IMR-90 (cell line): ENCODE data around the gene CEL. TPM values are rescaled to one million over a fixed set of nuclear protein-coding genes. Genes with fewer than 3 reads are reported as not detected.
A peak's percentile ranks its signal among the peaks of the same experiment; 100 is the strongest.

Source experiments
- ATAC-seq: fragments of 200-7000 bp; cut with Tn5 transposase; 2 replicates; pipeline ENCODE4 v1.9.1; 2020; ENCODE audit warnings: low read depth, mild to moderate bottlenecking, moderate library complexity
- BruUV-seq: library from RNA; stranded (reverse); fragments of 400-500 nt; replicated peaks from 2 replicates; lab custom pipeline; 2021; lab: Mats Ljungman, UMichigan
- CTCF ChIA-PET: fragments of 300-600 bp; formaldehyde crosslinking; extraction: SDS; loops from one replicate; lab custom pipeline; 2021; ENCODE audit warnings: antibody characterized with exemption; lab: Yijun Ruan, JAX
- POLR2A ChIA-PET: fragments of 300-600 bp; sonication (Branson Sonifier 250); formaldehyde crosslinking; loops from one replicate; lab custom pipeline; 2022; ENCODE audit warnings: antibody characterized with exemption; ENCODE audit not compliant: unreplicated experiment; lab: Charles Lee
- DNase-seq: peaks from one replicate; pipeline ENCODE4 v3.0.0; 2013
- H2AFZ ChIP-seq: replicated peaks from 2 replicates; pipeline ENCODE3; 2013; ENCODE audit warnings: low read length, mild to moderate bottlenecking; ENCODE audit not compliant: poor library complexity
- H2AK5ac ChIP-seq: 2 replicates; pipeline ENCODE4 v1.6.1; 2013; ENCODE audit warnings: low read depth, low read length, inconsistent platforms
- H2AK9ac ChIP-seq: replicated peaks from 2 replicates; pipeline ENCODE3; 2013; ENCODE audit warnings: mild to moderate bottlenecking, low read depth, low read length, moderate library complexity; ENCODE audit not compliant: poor library complexity
- H2BK120ac ChIP-seq: 2 replicates; pipeline ENCODE4 v1.6.1; 2013; ENCODE audit warnings: low read depth, low read length, inconsistent platforms
- H2BK15ac ChIP-seq: 3 replicates; pipeline ENCODE4 v1.6.1; 2013; ENCODE audit warnings: low read depth, low read length, inconsistent platforms
- H2BK20ac ChIP-seq: 2 replicates; pipeline ENCODE4 v1.6.1; 2013; ENCODE audit warnings: low read depth, mild to moderate bottlenecking, inconsistent platforms, low read length, moderate library complexity
- H2BK5ac ChIP-seq: 2 replicates; pipeline ENCODE4 v1.6.1; 2013; ENCODE audit warnings: mild to moderate bottlenecking, low read depth, low read length, inconsistent platforms; ENCODE audit not compliant: poor library complexity, severe bottlenecking
- H3K14ac ChIP-seq: replicated peaks from 2 replicates; pipeline ENCODE4 v1.6.1; 2013; ENCODE audit warnings: low read depth, low read length, inconsistent platforms
- H3K18ac ChIP-seq: 2 replicates; pipeline ENCODE4 v1.6.1; 2013; ENCODE audit warnings: low read depth, low read length, control low read depth
- H3K23ac ChIP-seq: 2 replicates; pipeline ENCODE4 v1.6.1; 2013; ENCODE audit warnings: low read depth, low read length, inconsistent platforms
- H3K27ac ChIP-seq: 2 replicates; pipeline ENCODE4 v1.5.1; 2013; ENCODE audit warnings: mild to moderate bottlenecking, control low read depth, low read length; ENCODE audit not compliant: insufficient read depth
- H3K27me3 ChIP-seq: 2 replicates; pipeline ENCODE4 v1.6.1; 2013; ENCODE audit warnings: low read length; ENCODE audit not compliant: control insufficient read depth, insufficient read depth
- H3K36me3 ChIP-seq: 2 replicates; pipeline ENCODE4 v1.6.1; 2013; ENCODE audit warnings: low read length, mixed read lengths; ENCODE audit not compliant: control insufficient read depth, insufficient read depth
- H3K4ac ChIP-seq: 2 replicates; pipeline ENCODE4 v1.6.1; 2013; ENCODE audit warnings: low read depth, low read length, inconsistent platforms
- H3K4me1 ChIP-seq: 2 replicates; pipeline ENCODE4 v1.6.1; 2013; ENCODE audit warnings: low read length, mixed read lengths; ENCODE audit not compliant: control insufficient read depth, insufficient read depth
- H3K4me2 ChIP-seq: 2 replicates; pipeline ENCODE4 v1.6.1; 2013; ENCODE audit warnings: low read depth, mild to moderate bottlenecking, control low read depth, low read length, moderate library complexity
- H3K4me3 ChIP-seq: 2 replicates; pipeline ENCODE4 v1.5.1; 2013; ENCODE audit warnings: low read depth, mild to moderate bottlenecking, control low read depth, low read length, moderate library complexity; ENCODE audit not compliant: insufficient read depth
- H3K56ac ChIP-seq: 2 replicates; pipeline ENCODE4 v1.6.1; 2013; ENCODE audit warnings: low read length, inconsistent platforms; ENCODE audit not compliant: insufficient read depth; ENCODE audit errors: extremely low read depth
- H3K79me1 ChIP-seq, 2 experiments: 2 replicates each; pipeline ENCODE4 v1.6.1; 2013; ENCODE audit warnings: low read length in 2 of 2, inconsistent platforms in 1 of 2, low read depth in 1 of 2
- H3K9ac ChIP-seq: 2 replicates; pipeline ENCODE4 v1.6.1; 2013; ENCODE audit warnings: low read depth, low read length, control low read depth
- H3K9me1 ChIP-seq: 2 replicates; pipeline ENCODE4 v1.6.1; 2013; ENCODE audit warnings: low read length, inconsistent platforms; ENCODE audit not compliant: insufficient read depth
- H3K9me3 ChIP-seq: 2 replicates; pipeline ENCODE4 v1.6.1; 2013; ENCODE audit warnings: low read length; ENCODE audit not compliant: control insufficient read depth, insufficient read depth
- H4K20me1 ChIP-seq: 2 replicates; pipeline ENCODE4 v1.6.1; 2013; ENCODE audit warnings: low read length, inconsistent platforms; ENCODE audit not compliant: insufficient read depth
- H4K5ac ChIP-seq: 2 replicates; pipeline ENCODE4 v1.6.1; 2013; ENCODE audit warnings: mild to moderate bottlenecking, low read depth, low read length, control low read depth
- H4K8ac ChIP-seq, 2 experiments: 2 replicates each; pipeline ENCODE4 v1.6.1; 2013; ENCODE audit warnings: low read depth in 2 of 2, low read length in 2 of 2, control low read depth in 1 of 2, inconsistent platforms in 1 of 2
- H4K91ac ChIP-seq: 2 replicates; pipeline ENCODE4 v1.6.1; 2013; ENCODE audit warnings: low read depth, low read length, inconsistent platforms; ENCODE audit not compliant: insufficient read depth
- BHLHE40 ChIP-seq: fragments of 150-350 bp; IDR thresholded peaks from 2 replicates; pipeline ENCODE4 v1.6.1; 2016; ENCODE audit warnings: mild to moderate bottlenecking, low read depth, low read length
- CHD1 ChIP-seq: IDR thresholded peaks from 2 replicates; pipeline ENCODE4 v1.6.1; 2012; ENCODE audit warnings: low read depth, low read length, improper control_type of control experiment
- MAFK ChIP-seq: IDR thresholded peaks from 2 replicates; pipeline ENCODE4 v1.6.1; 2012; ENCODE audit warnings: low read depth, low read length, improper control_type of control experiment
- POLR2A ChIP-seq: IDR thresholded peaks from 2 replicates; pipeline ENCODE4 v1.6.1; 2012; ENCODE audit warnings: mild to moderate bottlenecking, low read depth, low read length
- RCOR1 ChIP-seq: IDR thresholded peaks from 2 replicates; pipeline ENCODE4 v1.6.1; 2012; ENCODE audit warnings: mild to moderate bottlenecking, low read length, improper control_type of control experiment; ENCODE audit not compliant: insufficient replicate concordance
- SMC3 ChIP-seq: fragments of 150-350 bp; IDR thresholded peaks from 2 replicates; pipeline ENCODE4 v1.6.1; 2016; ENCODE audit warnings: low read depth, mild to moderate bottlenecking, antibody characterized with exemption, low read length, moderate library complexity
- WGBS, 2 experiments: methylation state at CpG; one replicate each; pipeline versions ENCODE4 v1.1.5 to v1.1.7; 2013; ENCODE audit warnings: missing lambda C conversion rate in 2 of 2; ENCODE audit not compliant: insufficient read length in 1 of 2; ENCODE audit errors: extremely low coverage in 2 of 2; 5-methylcytosine and 5-hydroxymethylcytosine counted together
- dilution Hi-C: fragments of 300-500 bp; cut with HindIII; formaldehyde crosslinking; loops from one replicate; pipeline ENCODE4 v1.14.3; 2018; ENCODE audit warnings: low sequenced_read_pairs; ENCODE audit not compliant: unreplicated experiment
- in situ Hi-C: fragments of 300-500 bp; cut with MboI; formaldehyde crosslinking; loops from 3 replicates; pipeline ENCODE4 v1.14.3; 2019; ENCODE audit warnings: low sequenced_read_pairs, inconsistent platforms, mixed read lengths
- intact Hi-C: fragments of 100-400 bp; cut with micrococcal nuclease; formaldehyde crosslinking; loops from 2 replicates; pipeline ENCODE4 v1.10.0; 2022
- polyA plus RNA-seq, 3 experiments: library from polyadenylated mRNA; depleted of rRNA; stranded (reverse); fragments of >200 nt; gene quantifications; 2 replicates each; pipeline ENCODE4 v1.2.3, GENCODE V29; 2012; ENCODE audit warnings: low replicate concordance in 1 of 3
- total RNA-seq: library from RNA; depleted of rRNA; stranded (reverse); fragments of >200 nt; gene quantifications from 2 replicates; pipeline ENCODE4 v1.2.3, GENCODE V29; 2012

The CEL gene
- total and polyA plus RNA-seq, 2 of the 4 experiments (the other 2 are of a cell fraction): under 0.01 to 0.75 TPM

GRCh38 chr9:133074111-133074651, 12.4 kb downstream of the CEL start:
- H2AFZ ChIP-seq: no peak overlapping the region
- H3K4ac ChIP-seq: no peak overlapping the region
- peak overlapping the region; percentile 48; the same call in 1 of the 2 replicates for H2AK5ac ChIP-seq
- H2BK20ac ChIP-seq: no peak overlapping the region
- no peak overlapping the region for H3K27ac ChIP-seq
- no peak overlapping the region for H3K4me2 ChIP-seq
- no peak overlapping the region for H3K56ac ChIP-seq
- no peaks in the 10 kb centered on the region for H3K9me3 ChIP-seq
- H2BK5ac ChIP-seq: no peak overlapping the region
- dilution Hi-C loops: no loop called here
- H3K27me3 ChIP-seq: peaks cover 11% of the 10 kb centered on the region
- H3K4me1 ChIP-seq: peaks cover 7% of the 10 kb centered on the region
- no peak overlapping the region for H3K4me3 ChIP-seq
- no peak overlapping the region for H4K8ac ChIP-seq
- ChIA-PET POLR2A (no interaction called here), CTCF (interaction anchor here (0.6 to 2.9 kb wide), 4 partner anchors 13 to 341 kb away, joined by 3 to 10 read pairs (median 6); no protein-coding TSS in a partner anchor)
- BruUV-seq: no TSS peak
- 80% methylated on average over 1 of the region's 8 CpGs; no CpG with 5 or more reads in 1 of the 2 experiments for WGBS, 2 experiments
- intact Hi-C loops: no loop called here
- H2BK15ac ChIP-seq: no peak overlapping the region
- no peak overlapping the region for H3K18ac ChIP-seq
- ATAC-seq (peak; percentile 53), DNase-seq (peak; percentile 78)
- no peaks in the 10 kb centered on the region for H3K79me1 ChIP-seq
- peak; percentile 4; the same call in 1 of the 2 replicates for TF ChIP-seq BHLHE40
- TF ChIP-seq MAFK: no peak
- no peak for TF ChIP-seq POLR2A
- TF ChIP-seq SMC3: no peak
- TF ChIP-seq RCOR1: no peak
- TF ChIP-seq CHD1: no peak
- no peak overlapping the region for H4K91ac ChIP-seq
- no peak overlapping the region for H3K14ac ChIP-seq
- no peaks in the 10 kb centered on the region; the same call in 1 of the 2 replicates for H3K36me3 ChIP-seq
- peaks cover 11% of the 10 kb centered on the region; the same call in 1 of the 2 replicates for H4K20me1 ChIP-seq
- no peak overlapping the region for H3K23ac ChIP-seq
- H3K9me1 ChIP-seq: no peaks in the 10 kb centered on the region
- no peak overlapping the region for H4K5ac ChIP-seq
- no peak overlapping the region for H3K9ac ChIP-seq
- H2BK120ac ChIP-seq: no peak overlapping the region
- H2AK9ac ChIP-seq: no peak overlapping the region
- in situ Hi-C loops: no loop called here
